Pancreas (tissue), 10 donors: ENCODE results near the gene TIMP3. TPM values are rescaled to one million over a fixed set of nuclear protein-coding genes. Genes with fewer than 3 reads are reported as not detected.

Experiments
- ATAC-seq, 4 donors: fragments of 200-7000 bp; cut with Tn5 transposase; one replicate each; pipeline versions ENCODE4 v1.8.0 to v1.9.1; 2020; ENCODE audit warnings: mild to moderate bottlenecking in 4 of 4, moderate library complexity in 4 of 4
- DNase-seq, 6 donors: peaks; one replicate each; pipeline ENCODE4 v3.0.0-alpha.2; 2020
- FAIRE-seq: peaks from 2 replicates; lab custom pipeline; 2012; peaks lifted over from hg19 to GRCh38; lab: Jason Lieb, UNC
- H3K27ac ChIP-seq, 4 donors: fragments of 200-600 bp; sonication (generic); 1 replicate in 3 of 4; 2 replicates in 1 of 4; pipeline versions ENCODE4 v1.5.0 to v1.8.0; 2020
- H3K27me3 ChIP-seq, 4 donors: fragments of 200-600 bp; one replicate each; pipeline ENCODE4 v1.8.0; 2021
- H3K36me3 ChIP-seq, 3 donors: fragments of 200-600 bp; sonication (generic) in 1 of 3; one replicate each; pipeline versions ENCODE4 v1.5.0 to v1.8.0; 2020 to 2021
- H3K4me1 ChIP-seq, 3 donors: fragments of 200-600 bp; one replicate each; pipeline ENCODE4 v1.8.0; 2021
- H3K4me3 ChIP-seq, 4 donors: fragments of 200-600 bp; sonication (generic) in 2 of 4; one replicate each; pipeline versions ENCODE4 v1.5.0 to v1.8.0; 2020 to 2021
- H3K9me3 ChIP-seq, 4 donors: fragments of 200-600 bp; one replicate each; pipeline ENCODE4 v1.8.0; 2021
- WGBS, 2 donors: extraction: QIAGEN DNeasy Blood & Tissue Kit; methylation state at CpG; one replicate each; pipeline ENCODE4 v1.1.7; 2013; 5-methylcytosine and 5-hydroxymethylcytosine counted together
- intact Hi-C, 3 donors: fragments of 100-400 bp; cut with DNase I; formaldehyde crosslinking; loops; one replicate each; pipeline versions ENCODE4 v1.11.1 to v1.14.2; 2022
- polyA plus RNA-seq, 2 donors: library from polyadenylated mRNA; stranded (reverse); fragments of 200-250 nt; gene quantifications; one replicate each; pipeline ENCODE4 v1.2.3, GENCODE V29; 2013
- total RNA-seq, 6 donors: library from RNA; stranded (reverse); fragmentation: NEBNext Ultra II Directional in 4 of 6; extraction: Animal tissue kit (Norgen Biotek cat#: 25700) in 4 of 6; gene quantifications; one replicate each; pipeline versions ENCODE4 v1.2.1 to v1.2.4, GENCODE V29; 2021 to 2023
- TF ChIP-seq, protein P1 (sequence below), 4 donors: fragments of 200-600 bp; sonication (generic) in 3 of 4; IDR thresholded peaks; one replicate each; pipeline versions ENCODE4 v1.5.0 to v1.8.0; 2021; ENCODE audit warnings: antibody characterized with exemption in 4 of 4
- donor health status: healthy with polysubstance abuse.
- donor health status: DM: no; HTN: no; CAD: no; lungs with moderate emphysema.
- donor health status: DM: no; HTN: no; CAD: no.
- donor health status: control.
- donor health status: control.
- donor health status: Bipolar disorder and iron deficiency.
- donor health status: DM: yes; HTN: yes; CAD: no.
- donor health status: DM: no; HTN: no; CAD: no.
- donor health status: DM: no; HTN: no; CAD: no.
- donor health status: DM: yes; HTN: yes; CAD: no.

Gene TIMP3
- total and polyA plus RNA-seq, 8 donors, result 14.0 to 87.0 (median 48.2) TPM

- ATAC-seq (no peak), FAIRE-seq (no peak), DNase-seq (no peak)
- 43 to 47% methylated on average over 6 of the region's 6 CpGs for WGBS, 2 donors
- no peak overlapping the region for H3K27ac ChIP-seq
- H3K9me3 ChIP-seq, result no peaks in the 10 kb centered on the region
- no peaks in the 10 kb centered on the region for H3K4me1 ChIP-seq
- TF ChIP-seq, protein P1, sequence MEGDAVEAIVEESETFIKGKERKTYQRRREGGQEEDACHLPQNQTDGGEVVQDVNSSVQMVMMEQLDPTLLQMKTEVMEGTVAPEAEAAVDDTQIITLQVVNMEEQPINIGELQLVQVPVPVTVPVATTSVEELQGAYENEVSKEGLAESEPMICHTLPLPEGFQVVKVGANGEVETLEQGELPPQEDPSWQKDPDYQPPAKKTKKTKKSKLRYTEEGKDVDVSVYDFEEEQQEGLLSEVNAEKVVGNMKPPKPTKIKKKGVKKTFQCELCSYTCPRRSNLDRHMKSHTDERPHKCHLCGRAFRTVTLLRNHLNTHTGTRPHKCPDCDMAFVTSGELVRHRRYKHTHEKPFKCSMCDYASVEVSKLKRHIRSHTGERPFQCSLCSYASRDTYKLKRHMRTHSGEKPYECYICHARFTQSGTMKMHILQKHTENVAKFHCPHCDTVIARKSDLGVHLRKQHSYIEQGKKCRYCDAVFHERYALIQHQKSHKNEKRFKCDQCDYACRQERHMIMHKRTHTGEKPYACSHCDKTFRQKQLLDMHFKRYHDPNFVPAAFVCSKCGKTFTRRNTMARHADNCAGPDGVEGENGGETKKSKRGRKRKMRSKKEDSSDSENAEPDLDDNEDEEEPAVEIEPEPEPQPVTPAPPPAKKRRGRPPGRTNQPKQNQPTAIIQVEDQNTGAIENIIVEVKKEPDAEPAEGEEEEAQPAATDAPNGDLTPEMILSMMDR (IDR thresholded peaks at IDR 0.05), result no peak
- intact Hi-C loops, result no loop called here
- no peaks in the 10 kb centered on the region for H3K36me3 ChIP-seq
- H3K27me3 ChIP-seq, result no peaks in the 10 kb centered on the region
- H3K4me3 ChIP-seq, result no peak overlapping the region
Measured at GRCh38 chr22:32841175-32841574, 39.7 kb downstream of the TIMP3 start.

DNA sequence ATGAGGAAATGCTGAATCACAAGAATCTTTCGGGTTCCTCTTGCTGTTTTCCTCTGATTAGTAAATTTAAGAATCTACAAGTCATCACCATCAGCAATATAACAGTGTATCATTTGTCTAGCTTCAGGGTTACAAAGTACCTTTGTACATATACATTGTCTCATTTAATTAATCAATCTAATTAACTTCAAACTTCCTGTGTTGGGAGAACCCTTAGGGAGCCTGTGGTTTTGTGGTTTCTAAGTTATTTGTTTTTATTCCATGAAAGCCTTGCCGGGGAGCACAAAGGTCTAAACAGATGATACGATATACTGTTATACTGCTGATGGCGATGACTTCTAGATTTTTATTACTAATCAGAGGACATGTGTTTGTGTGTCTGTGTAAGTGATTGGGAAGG lies 41.0 kb downstream of the TIMP3 start:
- Histone ChIP-seq H3K9me3 (no peaks in the 10 kb centered on the region), H3K27ac (no peak overlapping the region), H3K4me1 (no peaks in the 10 kb centered on the region), H3K27me3 (no peaks in the 10 kb centered on the region), H3K36me3 (no peaks in the 10 kb centered on the region), H3K4me3 (no peak overlapping the region)
- 62 to 72% methylated on average over 4 of the region's 4 CpGs for WGBS, 2 donors
- DNase-seq (no peak), FAIRE-seq (no peak), ATAC-seq (no peak)
- TF ChIP-seq, protein P1 (IDR thresholded peaks at IDR 0.05), result no peak
- intact Hi-C loops, result no loop called here

GRCh38 chr22:32843300-32843699 lies 41.8 kb downstream of the TIMP3 start:
- ATAC-seq (no peak), FAIRE-seq (no peak), DNase-seq (no peak)
- H3K4me1 ChIP-seq, result no peaks in the 10 kb centered on the region
- H3K27me3 ChIP-seq, result peaks cover 0 to 7% (median 0%) of the 10 kb centered on the region in 4 donors
- no peak overlapping the region for H3K4me3 ChIP-seq
- no peaks in the 10 kb centered on the region for H3K9me3 ChIP-seq
- intact Hi-C loops, result no loop called here
- no peak overlapping the region for H3K27ac ChIP-seq
- TF ChIP-seq, protein P1 (IDR thresholded peaks at IDR 0.05), result no peak
- no peaks in the 10 kb centered on the region for H3K36me3 ChIP-seq
- WGBS, 2 donors, result 47 to 57% methylated on average over 8 of the region's 8 CpGs

GRCh38 chr22:32844251-32844650 lies 42.7 kb downstream of the TIMP3 start:
- FAIRE-seq (no peak), DNase-seq (no peak), ATAC-seq (no peak)
- H3K27ac ChIP-seq, result no peak overlapping the region
- no peaks in the 10 kb centered on the region for H3K4me1 ChIP-seq
- WGBS, 2 donors, result 61 to 85% methylated on average over 1 of the region's 1 CpG
- H3K27me3 ChIP-seq, result peaks cover 0 to 12% (median 0%) of the 10 kb centered on the region in 4 donors
- H3K36me3 ChIP-seq, result no peaks in the 10 kb centered on the region
- no peaks in the 10 kb centered on the region for H3K9me3 ChIP-seq
- TF ChIP-seq, protein P1 (IDR thresholded peaks at IDR 0.05), result no peak
- no peak overlapping the region for H3K4me3 ChIP-seq
- intact Hi-C loops, result no loop called here

- no peak overlapping the region for H3K27ac ChIP-seq
- H3K27me3 ChIP-seq, result peaks cover 0 to 12% (median 0%) of the 10 kb centered on the region in 4 donors
- no peak for FAIRE-seq
- intact Hi-C loops, result no loop called here
- TF ChIP-seq, protein P1 (IDR thresholded peaks at IDR 0.05), result no peak
- WGBS, 2 donors, result 47 to 56% methylated on average over 14 of the region's 14 CpGs
- no peaks in the 10 kb centered on the region for H3K4me1 ChIP-seq
- ATAC-seq, result no peak
- H3K9me3 ChIP-seq, result no peaks in the 10 kb centered on the region
- H3K4me3 ChIP-seq, result no peak overlapping the region
- no peak for DNase-seq
- no peaks in the 10 kb centered on the region for H3K36me3 ChIP-seq
Measured at GRCh38 chr22:32846780-32847491, 45.4 kb downstream of the TIMP3 start.
